HG02763 (cell line): ENCODE data around the gene LRRC74A.

Experiments
- ATAC-seq: cut with Tn5 transposase; IDR thresholded peaks from one replicate; pipeline ENCODE4 v1.9.1; 2021; ENCODE audit warnings: mild to moderate bottlenecking, moderate library complexity; ENCODE audit not compliant: unreplicated experiment

The LRRC74A gene

GRCh38 chr14:76826122-76826521, at the start of gene LRRC74A:
LRRC74A (plus strand) TSS chr14:76826408; CDS start chr14:76826698, 290 bp downstream.
- no peak for ATAC-seq

DNA sequence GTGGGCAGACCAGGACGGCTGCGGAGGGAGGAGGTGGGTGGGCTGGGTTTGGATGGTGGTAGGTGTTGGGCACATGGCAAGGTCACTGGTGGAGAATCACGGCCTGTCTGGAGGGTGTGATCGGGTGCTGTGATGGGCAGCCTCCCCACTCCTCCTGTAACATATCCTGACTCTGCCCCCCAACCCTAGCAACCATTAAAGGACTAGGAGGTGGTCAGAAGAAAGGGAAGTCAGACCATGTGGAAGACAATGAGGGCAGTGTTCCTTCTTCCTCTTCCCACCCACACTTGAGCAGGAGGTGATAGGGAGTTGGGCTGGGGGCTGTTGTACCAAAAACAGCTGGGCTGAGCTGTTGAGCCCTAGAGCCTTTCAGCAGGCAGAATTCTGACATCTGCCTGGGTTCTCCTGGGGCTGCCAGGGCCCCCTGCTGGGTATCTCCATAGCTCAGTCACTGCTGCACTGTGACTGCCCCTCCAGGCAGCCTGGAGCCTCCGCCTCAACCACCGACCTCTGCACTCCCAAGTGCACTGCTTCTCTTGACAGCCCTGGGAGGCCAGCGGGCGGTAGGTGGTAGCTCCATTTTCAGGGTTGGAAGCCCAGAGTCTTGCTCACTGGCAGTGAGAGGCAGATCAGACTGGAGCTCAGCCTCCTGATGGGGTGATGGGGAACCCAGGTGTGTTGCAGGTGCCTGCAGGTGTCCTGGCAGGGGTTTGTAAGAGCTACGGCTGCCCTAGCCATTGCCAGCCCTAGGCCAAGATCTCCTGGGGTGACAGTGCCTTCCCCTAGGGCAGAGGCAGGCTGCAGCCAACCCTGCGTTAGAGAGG, 49.6 kb upstream of the LRRC74A start:
- ATAC-seq, result no peak

DNA sequence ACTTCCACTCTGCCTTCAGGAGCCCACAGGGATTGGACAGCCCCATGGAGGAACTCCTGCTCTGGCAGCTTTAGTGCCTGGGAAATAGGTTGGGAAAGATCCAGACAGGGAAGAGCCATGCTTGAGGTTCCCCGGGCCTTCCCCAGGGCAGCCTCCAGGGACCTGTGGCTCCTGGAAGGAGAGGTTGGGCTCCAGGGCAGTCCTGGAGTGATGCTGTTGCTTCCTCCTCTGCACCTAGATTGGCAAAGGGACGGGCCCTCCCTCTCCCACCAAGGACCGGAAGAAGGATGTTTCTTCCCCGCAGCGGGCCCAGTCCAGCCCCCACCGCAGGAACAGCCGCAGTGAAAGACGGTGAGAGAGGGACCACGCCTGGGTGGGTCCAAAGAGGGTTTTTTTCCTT, 48.5 kb upstream of the LRRC74A start:
- ATAC-seq, result no peak

DNA sequence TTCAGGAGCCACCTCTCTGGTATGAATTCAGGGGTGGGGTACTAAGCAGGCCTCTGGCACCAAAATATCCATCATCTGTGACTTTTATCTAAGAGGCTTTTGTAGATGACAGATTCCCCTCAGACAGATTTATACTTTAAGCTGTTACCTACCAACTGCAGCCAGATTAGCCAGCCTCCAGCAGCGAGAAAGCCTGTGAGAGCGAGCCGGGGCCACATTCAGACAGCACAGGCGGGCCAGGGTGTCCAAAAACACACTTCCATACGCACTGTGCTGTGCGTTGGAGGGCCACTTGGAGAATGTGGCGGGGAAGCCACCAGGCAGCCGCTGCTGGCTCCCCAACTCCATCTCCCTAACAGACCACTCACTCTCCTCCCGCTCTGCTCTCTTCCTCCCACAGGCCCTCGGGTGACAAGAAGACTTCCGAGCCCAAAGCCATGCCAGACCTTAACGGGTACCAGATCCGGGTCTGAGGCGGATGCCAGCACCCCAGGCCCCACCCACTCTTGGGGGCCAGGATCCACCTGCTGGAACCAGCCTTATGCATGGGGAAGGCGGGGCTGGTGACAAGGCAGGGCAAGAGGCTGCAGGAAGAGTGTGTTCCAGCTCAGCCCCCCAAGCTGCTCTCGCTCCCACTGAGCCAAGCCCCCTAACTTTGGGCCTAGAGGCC, 47.5 kb upstream of the LRRC74A start:
- no peak for ATAC-seq

DNA sequence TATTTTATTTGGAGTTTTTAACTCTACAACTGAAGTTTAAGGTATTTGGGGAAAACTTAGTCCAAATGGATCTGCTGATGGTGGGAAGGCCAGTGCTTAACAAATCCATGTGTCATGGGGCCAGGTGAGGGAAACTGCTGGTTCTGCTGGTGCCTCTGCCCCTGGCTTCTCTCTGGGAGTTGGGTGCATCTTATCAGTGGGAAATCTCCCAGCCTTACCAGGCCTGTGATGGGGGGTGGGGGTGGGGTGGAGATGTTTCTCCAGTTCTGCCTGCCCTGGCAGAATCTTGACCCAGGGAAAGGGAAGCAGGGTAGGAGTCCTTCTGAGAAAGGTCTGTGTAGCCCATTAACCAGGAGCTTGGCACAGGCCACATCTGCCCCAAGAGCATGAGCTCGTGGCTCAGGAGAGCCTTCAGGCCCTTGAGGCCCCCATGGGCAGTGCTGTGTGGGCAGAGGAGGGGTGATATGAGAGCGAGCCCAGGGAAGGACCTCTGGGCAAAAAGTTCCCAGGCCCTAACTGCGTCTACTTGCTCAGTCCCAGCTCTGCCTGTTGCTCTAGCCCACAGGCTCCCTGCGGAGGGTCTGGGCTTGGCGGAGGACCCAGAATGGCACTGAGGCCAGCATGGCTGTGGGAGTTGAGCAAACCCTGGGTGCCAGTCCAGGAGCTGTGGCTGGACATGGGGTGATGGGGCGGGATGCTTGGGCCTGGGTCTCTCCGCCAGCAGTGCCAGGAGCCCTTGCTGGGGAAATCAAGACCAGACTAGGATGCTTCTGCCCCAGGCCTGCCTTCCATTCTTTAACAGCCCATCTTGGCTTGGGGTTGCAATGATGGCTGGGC, 46.8 kb upstream of the LRRC74A start:
- no peak for ATAC-seq

- no peak for ATAC-seq
These were observed 46.2 kb upstream of the LRRC74A start for GRCh38 chr14:76780058-76780345.

- ATAC-seq, result no peak
These were observed 45.8 kb upstream of the LRRC74A start for GRCh38 chr14:76780360-76780759.

DNA sequence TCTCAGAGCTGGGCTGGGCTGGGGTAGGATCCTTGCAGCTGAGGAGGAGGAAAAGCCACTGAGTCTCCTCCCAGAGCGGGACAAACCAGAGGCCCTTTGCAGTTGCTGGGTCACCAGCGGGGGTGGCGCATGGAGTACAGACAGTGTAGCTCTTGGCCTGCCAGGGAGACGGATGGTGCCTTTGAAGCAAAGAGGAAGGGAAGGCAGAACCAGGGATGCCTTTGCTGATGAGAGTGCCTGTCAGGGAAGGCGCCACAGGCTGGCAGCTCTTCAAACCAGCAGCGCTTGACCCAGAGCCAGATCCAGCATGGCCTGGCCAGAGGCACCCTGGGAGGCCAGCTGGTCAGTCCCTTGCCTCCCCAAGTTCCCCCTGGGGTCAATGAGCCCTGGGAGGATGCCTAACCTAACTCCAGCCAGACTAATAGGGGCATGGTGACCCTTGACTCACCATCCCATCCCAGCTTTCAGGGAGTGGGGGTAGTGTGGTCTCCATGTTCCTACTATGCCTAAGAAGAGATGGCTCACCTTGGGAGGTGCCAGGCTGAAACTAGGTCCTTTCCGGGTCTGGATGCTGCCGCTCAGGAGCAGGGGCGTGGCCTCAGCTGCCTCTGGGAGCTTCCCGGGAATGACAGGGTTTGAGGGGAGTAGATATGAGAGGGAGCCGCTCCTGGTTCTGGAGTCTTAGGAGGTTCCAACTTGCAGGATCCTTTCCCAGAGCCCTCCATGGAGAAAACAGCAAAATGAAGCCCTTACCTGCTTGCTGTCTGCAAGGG, 45.1 kb upstream of the LRRC74A start:
- no peak for ATAC-seq

DNA sequence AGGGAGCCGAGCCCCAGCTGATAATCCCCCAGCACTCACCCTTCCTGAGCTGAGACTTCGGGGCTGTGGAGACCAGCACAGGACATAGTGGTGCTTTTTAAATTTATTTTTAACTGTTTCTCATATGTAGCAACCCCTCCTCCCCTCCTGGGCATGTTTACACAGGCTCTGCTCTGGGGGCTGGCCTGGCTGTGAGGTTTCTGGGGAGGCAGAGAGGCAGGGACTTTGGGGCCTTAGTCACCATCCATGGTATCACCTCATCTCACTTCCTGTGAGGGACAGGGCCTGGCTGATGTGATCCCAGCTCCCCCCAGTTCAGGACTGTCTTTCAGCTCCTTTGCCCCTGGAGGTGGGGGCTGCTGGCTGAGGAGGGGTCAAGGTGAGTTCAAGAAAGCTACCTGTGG, 44.6 kb upstream of the LRRC74A start:
- ATAC-seq, result no peak

GRCh38 chr14:76782115-76782884, 43.9 kb upstream of the LRRC74A start:
- ATAC-seq, result no peak

DNA sequence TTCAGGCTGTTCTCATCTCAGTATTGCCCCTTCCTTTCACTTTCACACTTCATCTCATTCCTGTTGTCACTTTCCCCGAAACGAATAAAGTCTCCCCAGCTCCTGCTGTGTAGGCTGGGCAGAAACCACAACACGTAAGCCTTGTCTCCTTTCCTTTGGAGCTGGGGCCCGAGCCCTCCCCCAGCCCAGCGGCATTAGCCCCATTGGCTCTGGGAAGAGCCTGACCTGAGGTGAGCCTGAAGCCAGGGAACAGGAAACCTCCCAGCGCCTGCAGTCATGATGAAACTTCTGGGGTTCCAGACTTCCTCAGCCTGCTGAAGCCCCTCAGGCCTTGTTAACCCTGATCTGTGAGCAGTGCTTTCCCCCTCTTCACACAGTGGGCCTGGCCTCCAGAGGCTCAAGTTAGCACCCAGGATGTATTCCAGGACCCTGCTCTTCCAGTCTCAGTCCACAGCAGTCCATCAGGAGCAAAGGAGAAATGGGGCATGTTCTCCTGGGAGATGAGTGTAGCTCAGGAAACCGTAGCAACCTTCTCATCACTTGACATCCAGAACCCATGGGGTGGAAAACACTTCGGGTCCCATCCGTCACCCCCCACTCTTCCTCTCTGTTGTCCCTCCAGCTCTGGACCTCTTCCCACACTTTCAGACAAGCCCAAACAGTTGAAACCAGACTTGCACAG, 43.2 kb upstream of the LRRC74A start:
- ATAC-seq, result no peak

DNA sequence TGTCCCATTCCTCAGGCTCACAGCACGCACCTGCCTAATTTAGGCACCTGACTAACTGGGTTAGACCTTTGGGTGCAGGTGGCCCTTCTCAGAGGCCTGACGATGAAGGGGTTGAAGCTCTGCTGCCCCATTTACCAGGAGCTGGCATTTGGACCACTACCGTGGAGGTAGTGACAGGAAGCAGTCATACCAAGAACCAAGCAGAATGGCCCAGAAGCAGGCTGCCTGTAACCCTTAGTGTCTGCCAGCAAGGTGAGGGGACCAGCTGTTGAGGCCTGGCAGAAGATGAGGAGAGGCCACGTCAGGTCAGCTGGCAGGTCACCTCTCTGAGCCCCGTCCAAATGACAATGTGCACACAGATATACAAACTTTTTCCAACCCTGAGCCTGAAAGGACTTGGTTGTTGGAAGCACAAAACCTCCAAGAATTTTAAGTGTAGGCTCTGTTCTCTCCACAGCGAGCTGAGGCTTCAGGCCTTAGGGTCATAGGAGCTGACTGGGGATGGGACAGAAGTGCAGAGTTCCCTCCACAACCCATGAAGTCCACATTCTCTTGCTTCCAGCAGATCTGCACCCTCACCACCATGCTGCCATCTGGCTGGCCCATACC, 41.8 kb upstream of the LRRC74A start:
- no peak for ATAC-seq

DNA sequence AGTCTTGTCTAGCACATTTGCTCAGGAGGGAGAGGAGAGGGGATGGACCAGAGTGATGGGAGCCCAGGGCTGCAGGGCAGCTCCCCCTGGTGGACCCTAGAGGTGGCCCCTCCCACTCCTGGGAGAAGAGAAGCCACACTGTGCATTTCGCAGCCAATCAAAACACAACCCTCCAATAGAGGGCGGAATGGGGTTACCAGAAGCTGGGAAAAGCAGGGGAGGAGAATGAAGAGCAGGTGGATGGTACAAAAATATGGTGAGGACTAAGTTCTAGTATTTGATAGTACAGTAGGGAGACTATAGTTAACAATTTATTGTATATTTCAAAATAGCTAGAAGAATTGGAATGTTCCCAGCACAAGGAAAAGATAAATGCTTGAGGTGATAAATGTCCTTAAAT, 41.3 kb upstream of the LRRC74A start:
- no peak for ATAC-seq

- ATAC-seq, result no peak
These were observed 39.6 kb upstream of the LRRC74A start for GRCh38 chr14:76786601-76787000.

- ATAC-seq, result no peak
These were observed 33.8 kb upstream of the LRRC74A start for GRCh38 chr14:76792422-76792821.

DNA sequence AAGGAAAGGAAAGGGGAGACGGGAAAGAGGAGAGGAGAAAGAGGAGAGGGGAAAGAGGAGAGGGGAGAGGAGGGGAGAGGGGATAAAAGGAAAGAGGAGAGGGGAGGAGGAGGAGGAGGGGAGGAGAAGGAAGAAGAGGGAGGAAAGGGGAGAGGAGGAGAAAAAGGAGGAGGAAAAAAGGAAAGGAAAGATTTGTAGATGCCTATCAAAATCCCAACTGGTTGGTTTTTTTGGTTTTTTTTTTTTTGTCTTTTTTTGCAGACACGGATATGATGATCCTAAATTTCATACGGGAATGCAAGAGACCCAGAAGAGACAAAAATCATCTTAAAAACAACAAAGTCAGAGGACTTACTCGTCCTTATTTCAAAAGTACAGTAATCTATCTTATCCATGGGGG, 32.9 kb upstream of the LRRC74A start:
- no peak for ATAC-seq

GRCh38 chr14:76793956-76794355, 32.3 kb upstream of the LRRC74A start:
- ATAC-seq, result no peak

DNA sequence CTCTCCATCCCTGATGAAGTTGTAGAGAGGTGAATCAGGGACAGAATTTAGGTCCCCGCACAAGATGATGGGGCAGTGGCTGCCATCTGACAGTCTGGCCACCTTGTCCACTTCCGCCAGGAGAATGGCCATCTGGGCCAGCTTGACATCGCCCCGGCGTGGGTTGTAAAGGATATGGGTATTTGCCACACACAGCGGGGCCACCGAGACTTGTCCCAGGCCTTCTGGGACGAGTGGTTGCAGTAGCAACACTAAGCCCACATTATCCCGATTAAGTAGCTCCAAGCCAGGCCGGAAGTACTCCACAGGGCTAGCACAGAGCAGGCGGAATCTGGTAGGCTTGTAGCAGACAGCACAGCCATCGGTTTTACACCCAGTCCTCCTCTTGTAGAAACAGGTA, 19.8 kb upstream of the LRRC74A start:
- no peak for ATAC-seq

DNA sequence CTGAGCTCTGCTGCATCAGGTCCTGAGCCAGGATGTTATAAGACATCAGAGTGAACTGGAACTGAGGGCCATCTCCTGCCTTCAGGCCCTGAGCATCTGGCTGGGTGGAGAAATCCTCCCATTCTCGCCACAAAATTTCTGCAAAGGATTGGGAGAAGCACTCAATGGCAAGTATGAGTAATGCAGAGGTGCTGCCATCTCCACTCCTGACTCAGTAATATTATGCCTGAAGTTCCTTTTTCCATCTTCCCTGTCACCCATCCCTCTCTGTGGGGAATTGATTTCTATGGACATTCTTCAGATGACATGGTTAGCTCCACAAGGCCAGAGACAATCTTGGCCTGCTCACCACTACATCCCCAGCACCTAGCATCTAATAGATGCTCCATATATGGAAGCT, 18.2 kb upstream of the LRRC74A start:
- no peak for ATAC-seq
